ENCODE results near the gene MBLAC1. TPM values are rescaled to one million over a fixed set of nuclear protein-coding genes. Genes with fewer than 3 reads are reported as not detected.

The MBLAC1 gene
- total and polyA plus RNA-seq, 9 of the 15 experiments (the other 6 are each of a cell fraction or from before 2014, with no cell fraction given) = 0.03 to 3.1 (median 0.52) TPM

GRCh38 chr7:100167912-100168323, 41.2 kb downstream of the MBLAC1 start (continued):
- TF ChIP-seq BRD9 (IDR thresholded peaks at IDR 0.05; ENCODE audit: low read depth, partially characterized antibody) (peak; percentile 95), BMI1 (IDR thresholded peaks at IDR 0.05; ENCODE audit: low read length) (no peak), ZNF583 (CRISPR knock-in tag; IDR thresholded peaks at IDR 0.05) (no peak), E2F5 (CRISPR knock-in tag; IDR thresholded peaks at IDR 0.05) (no peak), ZNF347 (CRISPR knock-in tag; IDR thresholded peaks at IDR 0.05; ENCODE audit: low read depth) (no peak), RERE (CRISPR knock-in tag; IDR thresholded peaks at IDR 0.05; ENCODE audit: borderline replicate concordance) (no peak), MYBL2 (IDR thresholded peaks at IDR 0.05; ENCODE audit: low read depth) (no peak; the same call in 1 of the 2 replicates), MYBL2 (CRISPR knock-in tag; IDR thresholded peaks at IDR 0.05; ENCODE audit: borderline replicate concordance) (no peak), NKRF (IDR thresholded peaks at IDR 0.05; ENCODE audit: borderline replicate concordance) (peak; percentile 75; the same call in 1 of the 2 replicates), SETDB1 (IDR thresholded peaks at IDR 0.05; ENCODE audit: low read length) (no peak), HDAC6 (IDR thresholded peaks at IDR 0.05; ENCODE audit: low read depth, low read length) (no peak), NFIC (IDR thresholded peaks at IDR 0.05) (peak; percentile 63), ARID4B (CRISPR knock-in tag; IDR thresholded peaks at IDR 0.05) (0 out of 2 replicates have a peak, but pooled peaks have one; percentile 55), ZNF311 (CRISPR knock-in tag; IDR thresholded peaks at IDR 0.05) (no peak), BCL6 (CRISPR knock-in tag; IDR thresholded peaks at IDR 0.05) (no peak), ZNF165 (CRISPR knock-in tag; IDR thresholded peaks at IDR 0.05; ENCODE audit: borderline replicate concordance) (no peak), ATF7 (IDR thresholded peaks at IDR 0.05) (peak; percentile 65; the same call in 1 of the 2 replicates)
